ENCODE data around the gene PLXNA4. TPM values are rescaled to one million over a fixed set of nuclear protein-coding genes. Genes with fewer than 3 reads are reported as not detected.

PLXNA4 gene
- total and polyA plus RNA-seq, 4 donors = 0.63 to 4.6 (median 2.1) TPM

- no peak for TF ChIP-seq CTCF (IDR thresholded peaks at IDR 0.05; ENCODE audit: control extremely low read depth, extremely low read depth)
- Histone ChIP-seq H3K36me3 (ENCODE audit: control insufficient read depth in 4 of 4, insufficient read depth in 4 of 4, low read length in 4 of 4) (no peaks in the 10 kb centered on the region), H3K27me3 (ENCODE audit: control insufficient read depth in 3 of 3, insufficient read depth in 3 of 3, low read length in 2 of 3) (peaks cover 0 to 13% (median 3%) of the 10 kb centered on the region in 3 donors), H3K9ac (ENCODE audit: insufficient read depth in 1 of 2, low read length in 2 of 2) (no peak overlapping the region), H3K27ac (ENCODE audit: low read depth in 1 of 2, low read length in 1 of 2) (no peak overlapping the region), H3K9me3 (ENCODE audit: control insufficient read depth in 4 of 4, insufficient read depth in 3 of 4, low read length in 3 of 4) (peaks cover 0 to 2% (median 0%) of the 10 kb centered on the region in 4 donors), H3K4me1 (ENCODE audit: control insufficient read depth in 5 of 5, insufficient read depth in 5 of 5, low read length in 5 of 5) (peaks cover 0 to 6% (median 0%) of the 10 kb centered on the region in 5 donors), H3K4me3 (no peak overlapping the region)
- DNase-seq (no peak), ATAC-seq (ENCODE audit: insufficient read depth, low FRiP score) (no peak)
- WGBS, 2 donors = 89 to 94% methylated on average over 3 of the region's 3 CpGs
Measured at GRCh38 chr7:132359743-132360142, 216.5 kb downstream of the PLXNA4 start.

- no peak for TF ChIP-seq CTCF (IDR thresholded peaks at IDR 0.05; ENCODE audit: control extremely low read depth, extremely low read depth)
- no peaks in the 10 kb centered on the region for H3K36me3 ChIP-seq (ENCODE audit: control insufficient read depth in 4 of 4, insufficient read depth in 4 of 4, low read length in 4 of 4)
- H3K9me3 ChIP-seq (ENCODE audit: control insufficient read depth in 4 of 4, insufficient read depth in 3 of 4, low read length in 3 of 4) = peaks cover 0 to 3% (median 0%) of the 10 kb centered on the region in 4 donors
- peaks cover 0 to 13% (median 3%) of the 10 kb centered on the region in 3 donors for H3K27me3 ChIP-seq (ENCODE audit: control insufficient read depth in 3 of 3, insufficient read depth in 3 of 3, low read length in 2 of 3)
- WGBS, 2 donors = 37 to 53% methylated on average over 5 of the region's 5 CpGs
- DNase-seq = no peak
- no peak overlapping the region for H3K27ac ChIP-seq (ENCODE audit: low read depth in 1 of 2, low read length in 1 of 2)
- H3K9ac ChIP-seq (ENCODE audit: insufficient read depth in 1 of 2, low read length in 2 of 2) = no peak overlapping the region
- H3K4me3 ChIP-seq = no peak overlapping the region
- ATAC-seq (ENCODE audit: insufficient read depth, low FRiP score) = no peak
- peaks cover 0 to 43% (median 6%) of the 10 kb centered on the region in 5 donors for H3K4me1 ChIP-seq (ENCODE audit: control insufficient read depth in 5 of 5, insufficient read depth in 5 of 5, low read length in 5 of 5)
Measured at GRCh38 chr7:132355048-132355447, 221.2 kb downstream of the PLXNA4 start.

GRCh38 chr7:132354527-132354926 lies 221.7 kb downstream of the PLXNA4 start:
- 65 to 69% methylated on average over 4 of the region's 4 CpGs for WGBS, 2 donors
- Histone ChIP-seq H3K9me3 (ENCODE audit: control insufficient read depth in 4 of 4, insufficient read depth in 3 of 4, low read length in 3 of 4) (peaks cover 0 to 3% (median 0%) of the 10 kb centered on the region in 4 donors), H3K9ac (ENCODE audit: insufficient read depth in 1 of 2, low read length in 2 of 2) (no peak overlapping the region), H3K4me3 (no peak overlapping the region), H3K27ac (ENCODE audit: low read depth in 1 of 2, low read length in 1 of 2) (no peak overlapping the region), H3K27me3 (ENCODE audit: control insufficient read depth in 3 of 3, insufficient read depth in 3 of 3, low read length in 2 of 3) (peaks cover 0 to 13% (median 3%) of the 10 kb centered on the region in 3 donors), H3K36me3 (ENCODE audit: control insufficient read depth in 4 of 4, insufficient read depth in 4 of 4, low read length in 4 of 4) (no peaks in the 10 kb centered on the region), H3K4me1 (ENCODE audit: control insufficient read depth in 5 of 5, insufficient read depth in 5 of 5, low read length in 5 of 5) (peaks cover 0 to 43% (median 6%) of the 10 kb centered on the region in 5 donors)
- no peak for TF ChIP-seq CTCF (IDR thresholded peaks at IDR 0.05; ENCODE audit: control extremely low read depth, extremely low read depth)
- ATAC-seq (ENCODE audit: insufficient read depth, low FRiP score) (no peak), DNase-seq (no peak)

GRCh38 chr7:132353936-132354335 lies 222.3 kb downstream of the PLXNA4 start:
- Histone ChIP-seq H3K9ac (ENCODE audit: insufficient read depth in 1 of 2, low read length in 2 of 2) (no peak overlapping the region), H3K27ac (ENCODE audit: low read depth in 1 of 2, low read length in 1 of 2) (no peak overlapping the region), H3K4me3 (no peak overlapping the region), H3K27me3 (ENCODE audit: control insufficient read depth in 3 of 3, insufficient read depth in 3 of 3, low read length in 2 of 3) (peaks cover 0 to 13% (median 3%) of the 10 kb centered on the region in 3 donors), H3K36me3 (ENCODE audit: control insufficient read depth in 4 of 4, insufficient read depth in 4 of 4, low read length in 4 of 4) (no peaks in the 10 kb centered on the region), H3K4me1 (ENCODE audit: control insufficient read depth in 5 of 5, insufficient read depth in 5 of 5, low read length in 5 of 5) (peaks cover 0 to 43% (median 6%) of the 10 kb centered on the region in 5 donors), H3K9me3 (ENCODE audit: control insufficient read depth in 4 of 4, insufficient read depth in 3 of 4, low read length in 3 of 4) (peaks cover 0 to 3% (median 0%) of the 10 kb centered on the region in 4 donors)
- ATAC-seq (ENCODE audit: insufficient read depth, low FRiP score) (no peak), DNase-seq (peak in 1 of 3 donors; percentile 21)
- TF ChIP-seq CTCF (IDR thresholded peaks at IDR 0.05; ENCODE audit: control extremely low read depth, extremely low read depth) = no peak
- WGBS, 2 donors = 77 to 85% methylated on average over 5 of the region's 5 CpGs
